LNCaP clone FGC (cell line): Measurements from ENCODE around the gene SLC39A8.

Experiments
- DNase-seq: peaks from one replicate; pipeline ENCODE4 v3.0.0-alpha.2; 2011; ENCODE audit warnings: low read depth
- H3K4me3 ChIP-seq: 2 replicates; pipeline ENCODE4 v1.5.1; 2011; ENCODE audit warnings: mild to moderate bottlenecking, low read depth, low read length, control low read depth
- TF ChIP-seq, protein P1 (sequence below): IDR thresholded peaks from 2 replicates; pipeline ENCODE4 v1.5.1; 2012; ENCODE audit warnings: mild to moderate bottlenecking; ENCODE audit not compliant: control insufficient read depth, insufficient read depth; ENCODE audit errors: extremely low read depth

SLC39A8 gene

GRCh38 chr4:102339018-102339417, 6.3 kb downstream of the SLC39A8 start:
- H3K4me3 ChIP-seq: no peak overlapping the region
- TF ChIP-seq, protein P1, sequence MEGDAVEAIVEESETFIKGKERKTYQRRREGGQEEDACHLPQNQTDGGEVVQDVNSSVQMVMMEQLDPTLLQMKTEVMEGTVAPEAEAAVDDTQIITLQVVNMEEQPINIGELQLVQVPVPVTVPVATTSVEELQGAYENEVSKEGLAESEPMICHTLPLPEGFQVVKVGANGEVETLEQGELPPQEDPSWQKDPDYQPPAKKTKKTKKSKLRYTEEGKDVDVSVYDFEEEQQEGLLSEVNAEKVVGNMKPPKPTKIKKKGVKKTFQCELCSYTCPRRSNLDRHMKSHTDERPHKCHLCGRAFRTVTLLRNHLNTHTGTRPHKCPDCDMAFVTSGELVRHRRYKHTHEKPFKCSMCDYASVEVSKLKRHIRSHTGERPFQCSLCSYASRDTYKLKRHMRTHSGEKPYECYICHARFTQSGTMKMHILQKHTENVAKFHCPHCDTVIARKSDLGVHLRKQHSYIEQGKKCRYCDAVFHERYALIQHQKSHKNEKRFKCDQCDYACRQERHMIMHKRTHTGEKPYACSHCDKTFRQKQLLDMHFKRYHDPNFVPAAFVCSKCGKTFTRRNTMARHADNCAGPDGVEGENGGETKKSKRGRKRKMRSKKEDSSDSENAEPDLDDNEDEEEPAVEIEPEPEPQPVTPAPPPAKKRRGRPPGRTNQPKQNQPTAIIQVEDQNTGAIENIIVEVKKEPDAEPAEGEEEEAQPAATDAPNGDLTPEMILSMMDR: no peak
- DNase-seq: no peak

DNA sequence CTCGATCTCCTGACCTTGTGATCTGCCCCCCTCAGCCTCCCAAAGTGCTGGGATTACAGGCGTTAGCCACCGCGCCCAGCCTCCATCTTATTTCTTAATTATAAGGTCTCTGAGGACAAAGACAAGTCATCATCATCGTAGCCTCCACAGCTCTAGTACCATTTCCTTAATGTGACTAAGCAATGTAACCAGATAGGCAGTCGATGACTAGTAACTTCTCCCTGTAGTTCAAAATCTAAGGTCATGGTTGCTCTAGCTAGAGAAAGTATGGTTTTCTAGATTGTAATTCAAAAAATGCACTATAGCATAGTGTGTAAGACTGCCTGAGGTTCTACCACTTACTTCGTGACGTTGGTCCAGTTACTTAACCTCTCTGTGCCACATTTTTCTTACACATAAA, 6.9 kb downstream of the SLC39A8 start:
- TF ChIP-seq, protein P1: no peak
- DNase-seq: no peak
- H3K4me3 ChIP-seq: no peak overlapping the region

DNA sequence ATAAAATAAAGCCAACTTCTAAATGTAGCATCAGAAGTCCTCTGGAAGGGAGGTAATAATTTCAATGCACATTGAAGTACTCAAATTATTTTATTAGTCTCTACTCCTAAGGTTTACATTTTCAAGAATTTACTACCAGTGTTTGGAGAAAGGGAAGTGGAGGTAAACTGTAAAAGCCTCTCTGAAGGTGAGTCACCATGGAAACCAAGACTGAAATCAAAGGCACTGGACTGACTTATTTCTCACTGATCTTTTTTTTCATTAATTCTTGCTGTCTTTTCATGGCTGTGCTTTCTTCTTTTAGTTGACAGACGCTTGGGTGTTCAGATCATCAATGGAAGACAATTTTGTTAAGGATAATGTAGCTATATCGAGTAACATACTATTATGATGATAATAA, 9.7 kb downstream of the SLC39A8 start:
- H3K4me3 ChIP-seq: no peak overlapping the region
- TF ChIP-seq, protein P1: no peak
- DNase-seq: no peak

GRCh38 chr4:102334624-102335023, 10.7 kb downstream of the SLC39A8 start:
- no peak overlapping the region for H3K4me3 ChIP-seq
- no peak for DNase-seq
- TF ChIP-seq, protein P1: no peak

DNA sequence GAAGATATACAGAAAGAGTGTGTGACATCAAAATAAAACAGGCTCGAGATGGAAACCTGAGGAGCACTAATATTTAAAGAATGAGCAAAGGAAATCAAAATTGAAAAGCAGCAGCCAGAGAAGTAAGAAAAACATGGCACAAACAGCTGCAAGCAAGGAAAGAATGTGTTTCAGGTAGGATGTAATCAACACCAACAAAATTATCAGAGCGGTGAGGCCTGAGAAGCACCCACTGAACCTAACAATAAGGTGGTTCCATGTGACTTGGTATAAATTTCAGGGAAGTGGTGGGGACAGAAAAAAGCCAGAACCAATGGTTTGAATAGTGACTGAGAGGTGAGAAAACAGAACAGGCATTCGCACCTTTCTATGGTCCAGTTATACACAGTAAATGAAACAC, 11.5 kb downstream of the SLC39A8 start:
- TF ChIP-seq, protein P1: no peak
- no peak for DNase-seq
- H3K4me3 ChIP-seq: no peak overlapping the region

DNA sequence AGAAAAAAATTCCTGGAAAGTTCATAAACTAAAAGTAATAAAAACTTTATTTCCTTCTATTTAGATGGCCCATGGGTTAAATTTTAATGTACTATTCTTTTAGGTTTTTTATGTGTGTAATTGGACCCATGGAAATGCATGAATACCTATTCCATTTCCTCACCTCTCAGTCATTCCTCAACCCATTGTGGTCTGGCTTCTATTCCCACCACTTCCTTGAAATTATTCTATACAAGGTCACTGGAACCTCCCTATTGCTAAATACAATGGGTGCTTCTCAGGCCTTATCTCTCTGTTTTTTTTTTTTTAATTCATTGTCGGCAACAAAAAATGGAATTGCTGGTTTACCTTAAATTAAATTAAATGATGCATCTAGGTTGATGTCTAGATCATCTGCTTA, 17.2 kb downstream of the SLC39A8 start:
- H3K4me3 ChIP-seq: no peak overlapping the region
- no peak for DNase-seq
- TF ChIP-seq, protein P1: no peak

- no peak overlapping the region for H3K4me3 ChIP-seq
- no peak for DNase-seq
- TF ChIP-seq, protein P1: no peak
Measured at GRCh38 chr4:102326951-102327350, 18.3 kb downstream of the SLC39A8 start.
